PC-3 (cell line): ENCODE measurements around the gene PTPN14.

Source experiments
- EZH2 ChIP-seq: fragments of 300-600 bp; sonication (generic); IDR thresholded peaks from one replicate; pipeline ENCODE4 v1.6.1; 2017; ENCODE audit warnings: antibody characterized with exemption, mild to moderate bottlenecking, low read length; ENCODE audit not compliant: unreplicated experiment
- TF ChIP-seq, protein P1 (sequence below): fragments of 300-600 bp; sonication (generic); conservative IDR thresholded peaks from 2 replicates; pipeline ENCODE4 v1.5.1; 2017; ENCODE audit warnings: antibody characterized with exemption, low read depth, mild to moderate bottlenecking, low read length

DNA sequence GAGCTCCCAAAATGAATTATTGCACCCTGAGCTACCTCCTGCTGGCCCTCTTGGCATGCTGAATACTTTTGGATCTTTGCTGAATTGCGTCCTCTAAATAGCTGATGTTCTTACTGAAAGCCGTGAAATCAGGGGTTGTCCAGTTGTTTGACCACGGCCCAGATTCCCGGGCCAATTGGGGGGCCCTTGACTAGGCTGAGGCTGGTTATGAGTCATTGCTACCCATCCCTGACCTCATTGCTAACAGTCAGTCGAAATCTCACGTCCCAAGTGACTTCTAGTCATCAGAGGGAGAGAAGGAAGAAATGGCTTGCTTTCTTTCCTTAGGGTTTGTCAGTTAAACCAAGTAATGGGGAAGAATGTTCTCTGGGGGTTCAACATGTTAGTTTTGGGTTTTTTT lies 233.0 kb downstream of the PTPN14 start:
- TF ChIP-seq, protein P1, sequence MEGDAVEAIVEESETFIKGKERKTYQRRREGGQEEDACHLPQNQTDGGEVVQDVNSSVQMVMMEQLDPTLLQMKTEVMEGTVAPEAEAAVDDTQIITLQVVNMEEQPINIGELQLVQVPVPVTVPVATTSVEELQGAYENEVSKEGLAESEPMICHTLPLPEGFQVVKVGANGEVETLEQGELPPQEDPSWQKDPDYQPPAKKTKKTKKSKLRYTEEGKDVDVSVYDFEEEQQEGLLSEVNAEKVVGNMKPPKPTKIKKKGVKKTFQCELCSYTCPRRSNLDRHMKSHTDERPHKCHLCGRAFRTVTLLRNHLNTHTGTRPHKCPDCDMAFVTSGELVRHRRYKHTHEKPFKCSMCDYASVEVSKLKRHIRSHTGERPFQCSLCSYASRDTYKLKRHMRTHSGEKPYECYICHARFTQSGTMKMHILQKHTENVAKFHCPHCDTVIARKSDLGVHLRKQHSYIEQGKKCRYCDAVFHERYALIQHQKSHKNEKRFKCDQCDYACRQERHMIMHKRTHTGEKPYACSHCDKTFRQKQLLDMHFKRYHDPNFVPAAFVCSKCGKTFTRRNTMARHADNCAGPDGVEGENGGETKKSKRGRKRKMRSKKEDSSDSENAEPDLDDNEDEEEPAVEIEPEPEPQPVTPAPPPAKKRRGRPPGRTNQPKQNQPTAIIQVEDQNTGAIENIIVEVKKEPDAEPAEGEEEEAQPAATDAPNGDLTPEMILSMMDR = no peak
- no peak for TF ChIP-seq EZH2
